ENCODE measurements around the gene UMAD1. TPM values are rescaled to one million over a fixed set of nuclear protein-coding genes. Genes with fewer than 3 reads are reported as not detected.
A peak's percentile ranks its signal among the peaks of the same experiment; 100 is the strongest.

The UMAD1 gene
- total RNA-seq, 1 donor, result 13.8 TPM

DNA sequence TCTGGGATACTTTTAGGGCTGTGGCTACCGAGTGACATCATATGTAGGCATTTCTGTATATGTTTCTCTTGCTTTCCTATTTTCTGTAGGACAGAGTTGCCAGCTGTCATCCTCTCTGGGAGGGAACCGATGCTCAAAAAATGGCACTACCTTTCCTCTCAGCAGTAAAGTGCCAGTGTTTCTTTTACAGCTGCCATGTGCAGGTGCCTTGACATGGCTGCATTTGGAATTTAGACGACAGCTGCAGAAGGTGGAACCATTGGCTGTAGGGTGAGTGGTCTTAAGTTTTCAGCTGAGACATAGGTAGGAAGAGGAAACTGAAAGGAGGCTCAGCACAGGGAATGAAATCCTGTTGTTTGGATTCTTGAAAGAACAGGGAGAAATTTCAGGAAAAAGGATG is 98.1 kb downstream of the UMAD1 start:
- TF ChIP-seq, protein P1, sequence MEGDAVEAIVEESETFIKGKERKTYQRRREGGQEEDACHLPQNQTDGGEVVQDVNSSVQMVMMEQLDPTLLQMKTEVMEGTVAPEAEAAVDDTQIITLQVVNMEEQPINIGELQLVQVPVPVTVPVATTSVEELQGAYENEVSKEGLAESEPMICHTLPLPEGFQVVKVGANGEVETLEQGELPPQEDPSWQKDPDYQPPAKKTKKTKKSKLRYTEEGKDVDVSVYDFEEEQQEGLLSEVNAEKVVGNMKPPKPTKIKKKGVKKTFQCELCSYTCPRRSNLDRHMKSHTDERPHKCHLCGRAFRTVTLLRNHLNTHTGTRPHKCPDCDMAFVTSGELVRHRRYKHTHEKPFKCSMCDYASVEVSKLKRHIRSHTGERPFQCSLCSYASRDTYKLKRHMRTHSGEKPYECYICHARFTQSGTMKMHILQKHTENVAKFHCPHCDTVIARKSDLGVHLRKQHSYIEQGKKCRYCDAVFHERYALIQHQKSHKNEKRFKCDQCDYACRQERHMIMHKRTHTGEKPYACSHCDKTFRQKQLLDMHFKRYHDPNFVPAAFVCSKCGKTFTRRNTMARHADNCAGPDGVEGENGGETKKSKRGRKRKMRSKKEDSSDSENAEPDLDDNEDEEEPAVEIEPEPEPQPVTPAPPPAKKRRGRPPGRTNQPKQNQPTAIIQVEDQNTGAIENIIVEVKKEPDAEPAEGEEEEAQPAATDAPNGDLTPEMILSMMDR (IDR thresholded peaks at IDR 0.05; ENCODE audit: insufficient read depth, low read depth, low read length), result no peak
- DNase-seq (ENCODE audit: low read depth), result no peak
- no peak overlapping the region for H3K4me3 ChIP-seq (ENCODE audit: low read depth, low read length)

DNA sequence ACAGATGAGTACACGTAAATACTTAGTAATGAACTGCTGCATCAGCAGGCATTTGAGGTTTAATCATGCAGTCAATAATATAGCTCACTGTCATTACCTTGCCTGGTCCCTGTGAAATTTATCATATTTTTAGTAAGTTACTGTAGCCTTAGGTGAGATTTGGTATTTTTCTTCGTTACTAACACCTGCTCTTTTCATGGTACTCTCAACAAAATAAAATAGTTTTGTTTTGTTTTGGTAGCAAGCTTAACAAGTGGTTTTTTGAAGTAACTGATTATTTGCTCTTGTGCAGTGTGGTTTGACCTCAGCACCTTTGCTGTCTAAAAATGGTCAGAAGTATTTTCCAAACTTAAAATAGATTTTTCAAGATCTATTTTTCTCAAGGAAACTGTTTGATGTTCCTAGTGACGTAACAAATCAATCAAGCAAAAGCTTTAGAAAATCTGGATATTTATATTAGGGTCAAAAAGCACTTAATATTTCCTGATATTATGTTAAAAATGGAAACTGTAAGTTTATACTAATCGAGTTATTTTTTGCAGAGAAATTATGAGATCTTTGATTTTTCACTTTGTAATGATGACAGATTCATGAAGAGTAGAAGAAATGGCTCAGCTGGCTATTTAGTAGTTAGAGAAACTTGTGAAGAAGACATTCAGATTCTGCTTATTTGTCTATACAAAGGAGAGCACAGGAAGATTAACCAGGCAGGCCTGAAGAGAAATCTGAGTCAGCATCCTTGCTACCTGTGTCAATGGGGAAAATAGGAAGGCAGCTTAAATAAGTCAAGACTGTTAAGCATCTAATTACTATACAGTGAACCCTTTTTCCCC is 98.9 kb downstream of the UMAD1 start:
- no peak overlapping the region for H3K4me3 ChIP-seq (ENCODE audit: low read depth, low read length)
- DNase-seq (ENCODE audit: low read depth), result no peak
- TF ChIP-seq, protein P1 (IDR thresholded peaks at IDR 0.05; ENCODE audit: insufficient read depth, low read depth, low read length), result no peak

- TF ChIP-seq, protein P1 (IDR thresholded peaks at IDR 0.05; ENCODE audit: insufficient read depth, low read depth, low read length), result no peak
- no peak for DNase-seq (ENCODE audit: low read depth)
- H3K4me3 ChIP-seq (ENCODE audit: low read depth, low read length), result no peak overlapping the region
These were observed 99.4 kb downstream of the UMAD1 start for GRCh38 chr7:7740037-7740355.

DNA sequence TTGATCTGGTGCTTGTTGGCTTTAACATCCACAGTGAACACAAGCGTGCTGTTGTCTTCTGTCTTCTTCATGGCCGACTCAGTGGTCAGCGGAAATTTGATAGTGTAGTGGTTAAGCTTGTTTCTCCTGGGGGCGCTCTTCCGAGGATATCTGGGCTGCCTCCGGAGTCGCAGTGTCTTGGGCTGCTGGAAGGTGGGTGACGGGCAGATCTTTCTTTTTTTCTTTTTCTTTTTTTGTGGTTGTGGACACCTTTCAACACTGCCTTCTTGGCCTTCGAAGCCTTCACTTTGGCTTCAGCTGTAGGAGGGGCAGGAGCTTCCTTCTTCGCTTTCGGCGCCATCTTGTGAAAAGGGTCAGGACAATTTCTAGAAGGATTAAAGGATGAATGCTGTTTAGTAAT is 101.7 kb downstream of the UMAD1 start:
- TF ChIP-seq, protein P1 (IDR thresholded peaks at IDR 0.05; ENCODE audit: insufficient read depth, low read depth, low read length), result no peak
- no peak for DNase-seq (ENCODE audit: low read depth)
- no peak overlapping the region for H3K4me3 ChIP-seq (ENCODE audit: low read depth, low read length)

- no peak overlapping the region for H3K4me3 ChIP-seq (ENCODE audit: low read depth, low read length)
- no peak for DNase-seq (ENCODE audit: low read depth)
- TF ChIP-seq, protein P1 (IDR thresholded peaks at IDR 0.05; ENCODE audit: insufficient read depth, low read depth, low read length), result no peak
These were observed 104.7 kb downstream of the UMAD1 start for GRCh38 chr7:7745258-7745657.

GRCh38 chr7:7745966-7746365 is 105.4 kb downstream of the UMAD1 start:
- TF ChIP-seq, protein P1 (IDR thresholded peaks at IDR 0.05; ENCODE audit: insufficient read depth, low read depth, low read length), result no peak

GRCh38 chr7:7746458-7746857 is 105.9 kb downstream of the UMAD1 start:
- peak; percentile 76 for DNase-seq (ENCODE audit: low read depth)
- no peak overlapping the region for H3K4me3 ChIP-seq (ENCODE audit: low read depth, low read length)
- TF ChIP-seq, protein P1 (IDR thresholded peaks at IDR 0.05; ENCODE audit: insufficient read depth, low read depth, low read length), result no peak

More at GRCh38 chr7:7745966-7746365, 105.4 kb downstream of the UMAD1 start:
- no peak for DNase-seq (ENCODE audit: low read depth)
- H3K4me3 ChIP-seq (ENCODE audit: low read depth, low read length), result no peak overlapping the region
